PC-3 (cell line): ENCODE data around the gene TIMM8B. TPM values are rescaled to one million over a fixed set of nuclear protein-coding genes. Genes with fewer than 3 reads are reported as not detected.

Source experiments
- ATAC-seq: fragments of 200-7000 bp; cut with Tn5 transposase; 2 replicates; pipeline ENCODE4 v1.9.1; 2020; ENCODE audit warnings: mild to moderate bottlenecking, moderate library complexity
- BruUV-seq: library from RNA; stranded (reverse); fragments of 400-500 nt; replicated peaks from 2 replicates; lab custom pipeline; 2021; lab: Mats Ljungman, UMichigan
- CTCF ChIA-PET: fragments of 300-600 bp; sonication (Branson Sonifier 250); formaldehyde crosslinking; loops from one replicate; lab custom pipeline; 2022; ENCODE audit warnings: antibody characterized with exemption; lab: Charles Lee
- POLR2A ChIA-PET: fragments of 300-600 bp; sonication (Branson Sonifier 250); formaldehyde crosslinking; loops from one replicate; lab custom pipeline; 2022; ENCODE audit warnings: antibody characterized with exemption; ENCODE audit not compliant: unreplicated experiment; lab: Charles Lee
- DNase-seq: peaks from one replicate; pipeline ENCODE4 v3.0.0-alpha.2; 2015
- H2AFZ ChIP-seq: fragments of 300-600 bp; sonication (generic); 2 replicates; pipeline ENCODE4 v1.6.0; 2016; ENCODE audit warnings: antibody characterized with exemption, low read length
- H3F3A ChIP-seq: fragments of 300-600 bp; sonication (generic); one replicate; pipeline ENCODE4 v1.6.0; 2017; ENCODE audit warnings: antibody characterized with exemption, low read length, control low read depth, mild to moderate bottlenecking; ENCODE audit not compliant: unreplicated experiment
- H3K27ac ChIP-seq: fragments of 300-600 bp; sonication (generic); 2 replicates; pipeline ENCODE4 v1.5.1; 2016; ENCODE audit warnings: mild to moderate bottlenecking, low read length
- H3K27me3 ChIP-seq: fragments of 300-600 bp; sonication (generic); 2 replicates; pipeline ENCODE4 v1.6.1; 2016; ENCODE audit warnings: low read length, mixed read lengths
- H3K36me3 ChIP-seq: fragments of 300-600 bp; sonication (generic); 2 replicates; pipeline ENCODE4 v1.6.1; 2016; ENCODE audit warnings: low read depth, mixed run types, low read length, mixed read lengths
- H3K4me1 ChIP-seq: fragments of 300-600 bp; sonication (generic); 2 replicates; pipeline ENCODE4 v1.5.1; 2016; ENCODE audit warnings: low read length; ENCODE audit not compliant: insufficient read depth
- H3K4me2 ChIP-seq: fragments of 300-600 bp; sonication (generic); 2 replicates; pipeline ENCODE4 v1.6.0; 2016; ENCODE audit warnings: low read length
- H3K4me3 ChIP-seq: fragments of 300-600 bp; sonication (generic); 2 replicates; pipeline ENCODE4 v1.5.1; 2016; ENCODE audit warnings: mild to moderate bottlenecking, low read length, mixed read lengths
- H3K79me2 ChIP-seq: fragments of 300-600 bp; sonication (generic); 2 replicates; pipeline ENCODE4 v1.6.1; 2017; ENCODE audit warnings: low read length, mixed read lengths
- H3K9ac ChIP-seq: fragments of 300-600 bp; sonication (generic); 2 replicates; pipeline ENCODE4 v1.6.0; 2016; ENCODE audit warnings: mild to moderate bottlenecking, low read length
- H3K9me2 ChIP-seq: fragments of 300-600 bp; sonication (generic); replicated peaks from 2 replicates; pipeline ENCODE4 v1.6.1; 2016; ENCODE audit warnings: mixed run types, low read length, mixed read lengths
- H3K9me3 ChIP-seq: fragments of 300-600 bp; sonication (generic); 2 replicates; pipeline ENCODE4 v1.6.1; 2016; ENCODE audit warnings: low read length, mixed read lengths
- H4K20me1 ChIP-seq: fragments of 300-600 bp; sonication (generic); 2 replicates; pipeline ENCODE4 v1.6.1; 2016; ENCODE audit warnings: low read length, mixed read lengths
- CTCF ChIP-seq: fragments of 300-600 bp; sonication (generic); conservative IDR thresholded peaks from 2 replicates; pipeline ENCODE4 v1.5.1; 2017; ENCODE audit warnings: antibody characterized with exemption, low read depth, mild to moderate bottlenecking, low read length
- EZH2 ChIP-seq: fragments of 300-600 bp; sonication (generic); IDR thresholded peaks from one replicate; pipeline ENCODE4 v1.6.1; 2017; ENCODE audit warnings: antibody characterized with exemption, mild to moderate bottlenecking, low read length; ENCODE audit not compliant: unreplicated experiment
- EZH2phosphoT487 ChIP-seq: fragments of 300-600 bp; sonication (generic); IDR thresholded peaks from 2 replicates; pipeline ENCODE4 v1.6.1; 2018; ENCODE audit warnings: mild to moderate bottlenecking, antibody characterized with exemption, low read length, borderline replicate concordance
- intact Hi-C: fragments of 100-400 bp; cut with micrococcal nuclease; formaldehyde crosslinking; loops from 2 replicates; pipeline ENCODE4 v1.9.0; 2023
- total RNA-seq: library from RNA; depleted of rRNA; stranded (reverse); fragments of >200 nt; gene quantifications from 2 replicates; pipeline ENCODE4 v1.2.3, GENCODE V29; 2014

Gene TIMM8B
- total RNA-seq, 1 experiment from 2014 or later: 238 TPM

- CTCF ChIA-PET: interaction anchor here (0.5 kb wide), 1 partner anchor 76 kb away, joined by 3 read pairs; no protein-coding TSS in a partner anchor
- Histone ChIP-seq H3K27ac (peak overlapping the region; percentile 49), H3F3A (peaks cover 5% of the 10 kb centered on the region), H3K4me1 (peaks cover 41% of the 10 kb centered on the region), H3K9me3 (no peaks in the 10 kb centered on the region), H3K4me3 (peak overlapping the region; percentile 88), H4K20me1 (no peaks in the 10 kb centered on the region), H3K9ac (peak overlapping the region; percentile 94), H3K79me2 (peaks cover 83% of the 10 kb centered on the region), H3K4me2 (peak overlapping the region; percentile 88), H3K9me2 (no peaks in the 10 kb centered on the region), H3K36me3 (peaks cover 65% of the 10 kb centered on the region), H2AFZ (peak overlapping the region; percentile 75), H3K27me3 (no peaks in the 10 kb centered on the region)
- peak; percentile 2; the same call in 1 of the 2 replicates for ATAC-seq
- TSS peak; percentile 62 for BruUV-seq
- TF ChIP-seq CTCF (no peak), EZH2 (no peak), EZH2phosphoT487 (no peak)
- intact Hi-C loops: loop anchor here (2.0 to 10.0 kb wide), 4 partner anchors 70 to 210 kb away; partner anchors contain the start of genes CFAP68 and FDXACB1
- peak; percentile 8 for DNase-seq
- POLR2A ChIA-PET: interaction anchor here (0.6 to 1.0 kb wide), 3 partner anchors 76 to 160 kb away, joined by 3 to 11 read pairs (median 8); no protein-coding TSS in a partner anchor
These were observed 656 bp upstream of the TIMM8B start for GRCh38 chr11:112087212-112087611.

- Histone ChIP-seq H3F3A (peaks cover 5% of the 10 kb centered on the region), H4K20me1 (no peaks in the 10 kb centered on the region), H3K9me2 (no peaks in the 10 kb centered on the region), H3K9me3 (no peaks in the 10 kb centered on the region), H2AFZ (peak overlapping the region; percentile 75), H3K4me3 (peak overlapping the region; percentile 88), H3K36me3 (peaks cover 61% of the 10 kb centered on the region), H3K27ac (peak overlapping the region; percentile 48), H3K4me1 (peaks cover 41% of the 10 kb centered on the region), H3K79me2 (peaks cover 75% of the 10 kb centered on the region), H3K27me3 (no peaks in the 10 kb centered on the region), H3K9ac (peak overlapping the region; percentile 94), H3K4me2 (peak overlapping the region; percentile 88)
- ChIA-PET POLR2A (interaction anchor here (0.5 to 1.0 kb wide), 3 partner anchors 14 to 154 kb away, joined by 6 to 13 read pairs (median 11); no protein-coding TSS in a partner anchor), CTCF (no interaction called here)
- ATAC-seq: peak; percentile 44
- BruUV-seq: TSS peak; percentile 78
- intact Hi-C loops: loop anchor here (1.0 to 10.0 kb wide), 5 partner anchors 12 to 209 kb away; partner anchors contain the start of genes CFAP68, FDXACB1, NKAPD1 and PIH1D2
- TF ChIP-seq CTCF (no peak), EZH2 (no peak), EZH2phosphoT487 (no peak)
- DNase-seq: peak; percentile 25
These were observed 634 bp downstream of the TIMM8B start for GRCh38 chr11:112085822-112086421.
